ENCODE results near the gene GPR15.
A peak's percentile ranks its signal among the peaks of the same experiment; 100 is the strongest.
"Not testable (repeated sequence)": the region's sequence is repeated elsewhere in the genome, so short reads cannot be mapped to it uniquely, and the experiment has no call there.

The GPR15 gene

DNA sequence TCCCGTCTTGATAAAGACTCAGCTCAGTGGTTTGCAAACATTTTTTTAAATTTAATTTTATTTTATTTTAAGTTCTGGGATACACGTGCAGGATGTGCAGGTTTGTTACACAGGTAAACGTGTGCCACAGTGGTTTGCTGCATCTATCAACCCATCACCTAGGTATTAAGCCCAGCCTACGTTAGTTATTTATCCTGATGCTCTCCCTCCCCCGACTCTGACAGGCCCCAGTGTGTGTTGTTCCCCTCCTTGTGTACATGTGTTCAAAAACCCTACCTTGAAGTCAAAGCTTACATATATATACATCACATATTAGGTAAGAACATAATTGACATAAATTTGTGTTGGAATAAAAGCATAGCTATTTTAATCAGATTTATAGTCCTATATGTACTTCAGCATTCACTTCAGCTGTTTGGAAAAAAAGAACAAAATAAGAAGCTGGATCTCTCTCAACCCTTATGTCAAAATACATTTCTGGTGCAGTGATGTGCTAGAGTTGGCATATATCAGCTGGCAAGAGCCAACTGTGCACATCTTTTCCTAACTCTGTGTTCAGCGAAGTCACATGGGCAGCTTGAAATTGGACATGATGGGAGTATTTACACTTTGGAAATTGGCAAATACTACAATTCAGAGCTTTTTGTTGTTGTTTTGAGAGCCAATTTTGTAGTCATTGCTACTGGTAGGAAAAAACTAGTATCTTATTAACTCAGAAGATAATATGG is 26.5 kb downstream of the GPR15 start:
- DNase-seq (ENCODE audit: low read depth in 3 of 3), result no peak

- not testable (repeated sequence) for DNase-seq (ENCODE audit: low read depth in 3 of 3)
Observed at GRCh38 chr3:98559769-98560168, 28.0 kb downstream of the GPR15 start.

GRCh38 chr3:98560911-98561310 is 29.1 kb downstream of the GPR15 start:
- DNase-seq (ENCODE audit: low read depth in 3 of 3), result no peak

DNA sequence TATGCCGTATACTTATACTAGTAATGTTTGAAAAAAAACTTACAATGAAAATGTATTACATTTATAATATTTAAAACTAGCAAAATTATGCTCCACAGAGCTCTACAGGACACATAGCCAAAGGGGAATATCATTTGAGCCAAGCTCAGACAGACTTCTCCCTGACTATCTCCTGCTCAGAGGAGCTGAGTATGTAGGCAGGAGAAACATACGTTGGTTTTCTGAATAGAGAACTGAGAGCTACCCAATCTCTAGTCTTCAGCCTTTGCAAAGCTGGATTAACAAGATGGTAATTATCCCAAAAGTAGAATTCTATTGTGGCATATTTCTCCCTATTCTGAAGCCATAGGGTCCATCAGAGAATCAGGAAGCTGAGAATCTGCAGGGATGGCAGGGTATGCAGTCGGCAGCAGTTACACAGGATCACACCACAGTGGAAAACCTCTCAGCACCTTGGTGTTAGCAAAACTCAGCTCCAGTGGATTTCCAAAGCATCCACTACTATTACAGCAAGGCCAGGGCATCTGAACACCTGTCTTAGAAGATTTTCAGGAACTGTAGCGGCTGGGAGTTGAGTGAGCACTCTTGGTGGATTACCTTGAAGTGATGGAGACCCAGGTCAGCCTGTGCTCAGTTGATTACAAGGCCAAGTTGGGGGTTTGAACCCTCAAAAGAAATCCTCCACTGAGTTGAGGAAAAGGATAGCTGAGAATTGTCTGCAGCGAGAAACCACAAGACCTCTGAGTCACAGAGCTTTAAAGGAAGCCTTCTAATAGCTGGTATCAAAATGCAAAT is 30.1 kb downstream of the GPR15 start:
- DNase-seq (ENCODE audit: low read depth in 3 of 3), result no peak

DNA sequence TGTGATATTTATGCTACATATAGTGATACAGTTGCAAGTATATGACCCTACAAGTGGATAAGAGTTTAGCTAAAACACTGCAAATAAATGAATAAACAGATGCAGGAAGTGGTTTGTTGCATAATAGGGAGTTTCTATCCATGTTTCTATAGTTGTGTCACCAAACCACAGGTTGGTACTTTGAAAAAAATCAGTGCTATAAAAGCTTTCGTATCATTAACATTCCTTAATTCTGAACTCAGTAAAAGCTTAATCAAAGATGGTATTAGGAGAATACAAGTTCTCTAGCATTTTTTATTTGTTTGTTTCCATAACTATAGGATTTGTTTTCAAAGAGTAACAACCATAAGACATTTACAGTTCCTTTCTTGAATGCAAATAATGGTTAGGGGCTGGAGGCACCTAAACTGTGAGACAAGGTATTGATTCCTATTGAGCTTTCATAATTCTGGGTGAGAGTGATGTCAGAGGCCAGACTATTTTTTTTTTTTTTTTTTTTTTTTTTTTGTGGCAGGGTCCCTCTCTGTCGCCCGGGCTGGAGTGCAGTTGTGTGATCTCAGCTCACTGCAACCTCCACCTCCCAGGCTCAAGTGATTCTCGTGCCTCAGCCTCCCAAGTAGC is 32.0 kb downstream of the GPR15 start:
- DNase-seq (ENCODE audit: low read depth in 3 of 3), result no peak

- DNase-seq (ENCODE audit: low read depth in 3 of 3), result no peak
Observed at GRCh38 chr3:98564282-98565005, 32.7 kb downstream of the GPR15 start.

DNA sequence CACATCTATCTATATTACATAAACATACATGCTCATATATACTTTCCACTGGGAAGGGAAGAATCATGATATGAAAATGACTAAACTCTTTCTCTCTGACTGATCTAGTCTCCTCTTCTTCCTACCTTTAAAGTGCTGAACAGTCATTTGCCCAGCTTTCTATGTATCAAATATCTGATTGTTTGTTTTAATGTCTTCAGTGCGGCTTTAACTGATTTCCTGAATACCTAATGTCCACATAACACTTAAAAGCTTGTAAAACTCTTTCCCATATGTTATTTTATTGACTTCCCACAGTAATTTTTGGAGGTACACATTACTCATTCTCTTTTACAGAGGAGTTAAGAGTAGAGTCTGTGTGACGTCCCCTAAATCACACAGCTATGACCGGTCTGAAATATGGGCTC is 33.5 kb downstream of the GPR15 start:
- DNase-seq (ENCODE audit: low read depth in 3 of 3), result no peak

- DNase-seq (ENCODE audit: low read depth in 3 of 3), result no peak
Observed at GRCh38 chr3:98565843-98566242, 34.1 kb downstream of the GPR15 start.

DNA sequence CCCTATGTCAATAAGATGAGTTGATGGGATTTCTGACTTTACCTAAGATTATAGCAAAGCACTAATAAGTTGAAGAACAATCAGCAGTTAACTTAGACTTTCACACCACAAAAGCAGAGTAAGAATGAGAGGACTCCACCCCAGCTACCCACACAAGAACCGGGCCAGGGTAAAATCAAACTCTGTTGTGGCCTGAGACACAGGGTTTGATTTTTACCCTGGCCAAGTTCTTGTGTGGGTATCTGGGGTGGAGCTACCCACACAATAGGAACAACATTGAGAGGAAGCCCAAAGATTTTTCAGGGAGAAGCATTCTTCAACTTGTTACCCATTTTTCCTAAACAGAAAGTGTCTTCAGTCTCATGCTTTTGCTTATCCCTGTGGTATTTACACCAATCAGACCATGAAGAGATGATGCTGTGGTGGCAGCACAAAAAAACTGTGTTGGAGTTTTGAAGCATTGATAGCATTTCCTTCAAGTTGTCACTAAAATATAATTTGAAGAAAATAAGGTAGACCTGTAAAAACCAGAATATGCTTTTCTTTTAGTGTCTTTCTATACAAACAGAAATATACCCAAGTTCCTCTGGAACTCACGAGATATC is 36.0 kb downstream of the GPR15 start:
- no peak for DNase-seq (ENCODE audit: low read depth in 3 of 3)

DNA sequence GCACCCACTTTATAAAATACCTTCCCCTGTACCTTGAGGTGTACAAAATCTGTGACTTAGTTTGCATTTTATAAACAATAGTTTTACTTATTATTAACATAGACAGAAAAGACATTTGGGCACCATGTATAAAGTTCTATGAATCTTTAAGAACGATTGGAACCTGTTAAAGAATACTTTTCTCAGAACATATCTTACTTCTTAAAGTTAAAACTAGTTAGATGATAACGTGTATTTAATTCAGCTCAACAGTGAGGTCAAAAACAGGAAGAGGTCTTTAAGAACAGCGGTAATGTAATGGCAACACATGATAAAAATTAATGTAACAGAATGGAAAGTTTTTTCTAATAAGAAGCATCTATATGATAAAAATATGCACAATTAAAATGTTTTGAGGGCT is 36.6 kb downstream of the GPR15 start:
- no peak for DNase-seq (ENCODE audit: low read depth in 3 of 3)

DNA sequence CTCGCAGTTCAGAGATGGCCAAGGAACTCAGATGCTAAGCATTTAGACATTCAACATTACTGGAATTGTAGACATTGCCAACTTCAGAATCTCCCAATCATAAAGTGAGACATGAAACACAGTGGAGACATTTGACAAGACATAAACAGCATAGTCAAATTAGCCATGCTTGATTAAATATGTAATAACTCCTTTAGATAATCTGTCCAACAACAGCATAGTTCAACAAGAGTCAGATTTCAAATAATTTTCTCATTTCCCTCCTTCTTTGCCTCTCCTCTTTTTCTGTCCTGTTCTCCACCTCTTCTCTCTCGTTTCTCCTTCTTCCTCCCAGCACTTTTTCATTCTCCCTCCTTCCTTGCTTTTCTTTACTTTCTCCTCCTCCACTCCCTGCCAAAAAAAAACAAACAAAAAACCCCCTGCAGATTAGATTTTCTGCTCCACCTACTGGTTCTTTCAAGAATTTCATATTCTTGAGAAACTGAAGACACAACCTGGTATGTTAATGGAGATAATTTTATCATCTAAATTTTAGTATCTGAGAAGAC is 41.5 kb downstream of the GPR15 start:
- DNase-seq (ENCODE audit: low read depth in 3 of 3), result no peak

GRCh38 chr3:98574132-98574531 is 42.4 kb downstream of the GPR15 start:
- DNase-seq (ENCODE audit: low read depth in 3 of 3), result peak in 1 of 3 experiments; percentile 43

DNA sequence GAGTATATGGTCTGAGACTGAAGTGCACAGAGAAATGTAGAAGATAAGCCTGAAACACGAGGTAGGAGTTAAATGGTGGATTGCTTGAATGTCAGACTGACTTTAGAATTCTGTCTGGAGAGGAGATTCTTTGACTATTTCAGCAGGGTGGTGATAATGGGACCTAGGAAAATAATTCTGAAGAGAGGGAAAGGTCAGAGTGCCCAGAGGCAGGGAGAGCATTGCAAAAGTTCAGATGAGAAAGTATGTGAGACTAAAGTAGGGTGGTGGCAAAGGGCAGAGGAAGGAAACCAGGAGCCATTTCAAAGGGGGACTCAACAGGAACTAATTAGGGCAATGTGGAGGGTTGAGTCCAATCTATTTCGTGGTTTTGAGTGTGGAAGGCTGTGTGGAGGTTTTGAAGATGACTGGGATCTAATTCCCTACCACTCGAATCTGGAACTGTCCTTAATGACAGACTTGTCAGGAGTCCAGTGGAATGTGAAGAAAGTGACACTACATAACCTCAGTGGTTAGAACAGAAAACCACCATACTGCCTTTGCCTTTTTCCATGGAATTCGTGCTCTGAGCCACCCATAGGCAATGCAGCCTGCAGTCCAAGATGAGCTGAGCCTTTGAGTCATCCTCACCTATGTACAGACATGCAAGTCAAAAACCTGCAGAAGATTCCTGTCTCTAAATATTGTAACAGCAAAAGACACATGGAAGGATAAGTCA is 45.6 kb downstream of the GPR15 start:
- DNase-seq (ENCODE audit: low read depth in 3 of 3), result no peak

- no peak for DNase-seq (ENCODE audit: low read depth in 3 of 3)
Observed at GRCh38 chr3:98580401-98581386, 48.9 kb downstream of the GPR15 start.

- no peak for DNase-seq (ENCODE audit: low read depth in 3 of 3)
Observed at GRCh38 chr3:98581474-98581873, 49.7 kb downstream of the GPR15 start.

DNA sequence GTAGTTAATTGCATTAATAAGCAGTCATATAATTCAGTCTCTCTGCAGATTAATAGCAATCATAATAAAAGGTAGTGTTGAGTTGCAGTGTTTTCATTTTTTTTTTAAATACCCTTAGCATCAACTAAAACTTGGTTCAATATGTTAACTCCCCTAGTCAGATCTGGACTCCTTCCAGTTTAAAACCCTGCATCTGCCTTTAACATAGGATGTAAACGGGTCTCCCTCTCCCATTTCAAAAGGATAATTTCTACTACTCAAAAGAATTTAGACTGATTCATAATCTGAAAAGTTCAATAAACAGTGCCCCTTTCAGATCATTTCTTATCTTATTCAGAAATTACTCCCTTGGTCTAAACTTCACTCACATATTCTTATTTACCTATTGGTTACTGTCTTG is 50.3 kb downstream of the GPR15 start:
- no peak for DNase-seq (ENCODE audit: low read depth in 3 of 3)

- DNase-seq (ENCODE audit: low read depth in 3 of 3), result no peak
Observed at GRCh38 chr3:98583766-98584165, 52.0 kb downstream of the GPR15 start.
